Activated T-cell treated with anti-CD3 and anti-CD28 coated beads, Interleukin-2, amount 50 U/mL, for 72 hours (primary cell): Measurements from ENCODE around the gene PHF21B. TPM values are rescaled to one million over a fixed set of nuclear protein-coding genes. Genes with fewer than 3 reads are reported as not detected.
"Not testable (repeated sequence)": the region's sequence is repeated elsewhere in the genome, so short reads cannot be mapped to it uniquely, and the experiment has no call there.

Experiments
- ATAC-seq, 2 donors: fragments of 150-1000 bp; cut with Tn5 transposase; replicated peaks in 1 of 2; 2 replicates each; pipeline ENCODE4 v1.10.0; 2021; ENCODE audit warnings: moderate library complexity in 2 of 2, mild to moderate bottlenecking in 1 of 2
- DNase-seq, 2 donors: peaks; one replicate each; pipeline ENCODE4 v3.0.0; 2021 to 2022; ENCODE audit warnings: mixed read lengths in 1 of 2
- H3K27ac Mint-ChIP-seq: one replicate; pipeline ENCODE4 v1.8.0; 2022; ENCODE audit warnings: mild to moderate bottlenecking, moderate library complexity, mixed read lengths
- H3K27me3 Mint-ChIP-seq: one replicate; pipeline ENCODE4 v1.8.0; 2022; ENCODE audit warnings: low read depth, mixed read lengths
- H3K36me3 Mint-ChIP-seq, 2 donors: one replicate each; pipeline ENCODE4 v1.8.0; 2022; ENCODE audit warnings: mixed read lengths in 2 of 2, mild to moderate bottlenecking in 1 of 2; ENCODE audit not compliant: insufficient read depth in 2 of 2
- H3K4me1 Mint-ChIP-seq: one replicate; pipeline ENCODE4 v1.8.0; 2022; ENCODE audit warnings: low read depth, mixed read lengths
- H3K4me3 Mint-ChIP-seq, 2 donors: one replicate each; pipeline ENCODE4 v1.8.0; 2022; ENCODE audit warnings: mild to moderate bottlenecking in 2 of 2, mixed read lengths in 2 of 2, moderate library complexity in 2 of 2
- H3K9me3 Mint-ChIP-seq, 2 donors: one replicate each; pipeline ENCODE4 v1.8.0; 2022; ENCODE audit warnings: mixed read lengths in 2 of 2
- total RNA-seq, 2 donors: library from RNA; stranded (reverse); gene quantifications; one replicate each; pipeline ENCODE4 v1.2.3, GENCODE V29; 2022

Gene PHF21B
- total RNA-seq, 2 donors from 2014 or later = 0.72 to 0.83 TPM

DNA sequence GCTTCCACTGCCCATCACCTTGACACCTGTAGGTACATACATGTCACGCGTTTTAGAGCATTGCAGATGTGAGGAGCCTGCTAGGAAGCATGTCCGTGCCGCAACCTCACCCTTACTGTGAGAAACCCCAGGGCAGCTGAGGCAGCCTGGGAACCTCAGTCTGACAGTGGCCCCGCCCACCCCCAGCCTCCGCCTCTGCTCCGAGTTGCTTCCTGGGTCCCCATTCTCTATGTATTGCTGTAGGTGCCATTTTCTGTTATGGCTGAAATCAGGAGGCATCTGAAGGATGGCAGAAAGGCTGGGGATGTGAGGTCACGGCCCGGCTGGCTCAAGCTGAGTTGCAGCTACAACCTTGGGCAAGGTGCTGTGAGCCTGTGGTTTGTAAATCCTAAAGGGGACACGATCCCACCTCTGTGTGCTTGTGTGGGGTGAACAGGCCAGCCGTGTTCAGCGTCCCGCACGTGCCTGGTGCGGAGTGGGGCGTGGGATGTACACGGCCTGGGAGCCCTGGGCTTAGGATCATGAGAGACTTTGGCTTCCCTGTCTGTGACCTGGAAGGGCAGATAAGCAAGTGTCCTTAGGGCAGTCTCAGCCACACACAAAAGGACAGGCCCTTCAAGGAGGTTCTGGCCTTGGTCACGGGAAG is 102.7 kb downstream of the PHF21B start:
- no peaks in the 10 kb centered on the region for H3K4me1 Mint-ChIP-seq
- DNase-seq (no peak), ATAC-seq (no peak)
- peaks cover 4 to 5% of the 10 kb centered on the region in 2 donors for H3K36me3 Mint-ChIP-seq
- no peak overlapping the region for H3K27ac Mint-ChIP-seq
- no peak overlapping the region for H3K4me3 Mint-ChIP-seq
- peaks cover 37% of the 10 kb centered on the region for H3K27me3 Mint-ChIP-seq
- peaks cover 11 to 14% of the 10 kb centered on the region in 2 donors for H3K9me3 Mint-ChIP-seq

- no peak for ATAC-seq
- DNase-seq = no peak
- Mint-ChIP-seq H3K9me3 (peaks cover 10 to 19% of the 10 kb centered on the region in 2 donors), H3K4me1 (no peaks in the 10 kb centered on the region), H3K27me3 (peaks cover 37% of the 10 kb centered on the region), H3K4me3 (no peak overlapping the region), H3K27ac (no peak overlapping the region), H3K36me3 (peaks cover 4 to 9% of the 10 kb centered on the region in 2 donors)
Observed at GRCh38 chr22:44906248-44906936, 103.4 kb downstream of the PHF21B start.

DNA sequence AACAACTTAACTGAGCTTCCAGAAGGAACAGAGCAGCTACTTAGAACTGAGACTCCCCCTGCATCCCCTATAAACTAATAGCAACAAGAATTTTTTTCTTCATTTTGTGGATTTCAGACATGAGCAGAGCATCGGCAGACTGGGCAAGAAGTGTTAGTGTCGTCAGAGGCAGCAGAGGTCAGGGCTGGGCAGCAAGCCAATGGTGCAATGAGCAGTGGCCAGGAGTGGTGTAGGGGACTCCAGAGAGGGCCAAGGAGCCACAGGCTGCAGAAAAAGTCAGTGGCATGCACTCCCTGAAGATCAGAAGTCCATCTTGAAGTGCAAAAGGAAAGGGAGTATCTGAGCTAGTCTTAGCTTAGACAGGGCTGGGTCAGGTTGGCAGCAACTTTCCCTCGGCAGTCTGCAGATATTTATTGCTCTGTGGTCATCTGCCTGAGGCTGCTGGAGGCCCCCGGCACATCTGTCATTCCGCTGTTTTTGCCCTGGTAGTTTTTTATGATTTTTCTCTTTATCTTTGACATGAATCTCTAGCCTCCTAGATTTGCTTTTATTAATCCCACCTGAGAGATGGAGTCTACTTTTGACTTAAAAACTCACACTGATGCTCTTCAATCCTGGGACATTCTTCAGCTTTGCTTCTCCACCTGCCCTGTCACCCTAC is 105.2 kb downstream of the PHF21B start:
- Mint-ChIP-seq H3K27me3 (peaks cover 30% of the 10 kb centered on the region), H3K36me3 (peaks cover 4 to 11% of the 10 kb centered on the region in 2 donors)

DNA sequence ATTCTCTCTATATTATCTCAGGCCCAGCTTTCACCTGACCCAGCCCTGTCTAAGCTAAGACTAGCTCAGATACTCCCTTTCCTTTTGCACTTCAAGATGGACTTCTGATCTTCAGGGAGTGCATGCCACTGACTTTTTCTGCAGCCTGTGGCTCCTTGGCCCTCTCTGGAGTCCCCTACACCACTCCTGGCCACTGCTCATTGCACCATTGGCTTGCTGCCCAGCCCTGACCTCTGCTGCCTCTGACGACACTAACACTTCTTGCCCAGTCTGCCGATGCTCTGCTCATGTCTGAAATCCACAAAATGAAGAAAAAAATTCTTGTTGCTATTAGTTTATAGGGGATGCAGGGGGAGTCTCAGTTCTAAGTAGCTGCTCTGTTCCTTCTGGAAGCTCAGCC is 106.6 kb downstream of the PHF21B start:
- not testable (repeated sequence) for H3K27ac Mint-ChIP-seq, H3K4me3 Mint-ChIP-seq, DNase-seq, H3K4me1 Mint-ChIP-seq, ATAC-seq
- peaks cover 4 to 11% of the 10 kb centered on the region in 2 donors for H3K36me3 Mint-ChIP-seq
- H3K27me3 Mint-ChIP-seq = peaks cover 30% of the 10 kb centered on the region
- H3K9me3 Mint-ChIP-seq = peaks cover 5 to 12% of the 10 kb centered on the region in 2 donors

More for the DNA sequence above, 105.2 kb downstream of the PHF21B start:
- not testable (repeated sequence) for H3K27ac Mint-ChIP-seq, DNase-seq, H3K4me1 Mint-ChIP-seq, ATAC-seq, H3K4me3 Mint-ChIP-seq
- peaks cover 5 to 12% of the 10 kb centered on the region in 2 donors for H3K9me3 Mint-ChIP-seq

- Mint-ChIP-seq H3K27me3 (peaks cover 24% of the 10 kb centered on the region), H3K27ac (no peak overlapping the region), H3K9me3 (peaks cover 5 to 12% of the 10 kb centered on the region in 2 donors), H3K36me3 (peaks cover 4 to 11% of the 10 kb centered on the region in 2 donors), H3K4me3 (no peak overlapping the region), H3K4me1 (no peaks in the 10 kb centered on the region)
- ATAC-seq = no peak
- DNase-seq = no peak
Observed at GRCh38 chr22:44901301-44901700, 108.5 kb downstream of the PHF21B start.

DNA sequence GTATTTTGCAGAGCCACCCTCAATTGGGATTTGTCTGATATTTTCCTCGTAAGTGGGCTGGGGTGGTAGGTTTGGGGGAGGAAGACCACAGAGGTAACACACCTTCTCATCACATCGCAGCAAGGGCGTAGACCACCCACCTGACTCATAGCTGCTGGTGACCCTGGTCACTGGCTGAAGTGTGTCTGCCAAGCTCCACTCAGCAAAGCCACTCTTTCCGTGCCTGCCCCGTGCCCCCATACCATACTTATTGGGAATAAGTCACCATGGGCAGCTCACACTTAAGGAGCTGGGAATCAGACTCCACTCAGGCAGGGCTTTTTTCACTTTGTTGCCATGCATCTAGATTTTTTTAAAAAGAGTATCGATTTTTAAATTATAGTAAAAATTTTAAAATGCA is 111.6 kb downstream of the PHF21B start:
- no peaks in the 10 kb centered on the region for H3K4me1 Mint-ChIP-seq
- peaks cover 5 to 8% of the 10 kb centered on the region in 2 donors for H3K9me3 Mint-ChIP-seq
- ATAC-seq = no peak
- DNase-seq = no peak
- H3K36me3 Mint-ChIP-seq = peaks cover 4 to 11% of the 10 kb centered on the region in 2 donors
- H3K27me3 Mint-ChIP-seq = peaks cover 7% of the 10 kb centered on the region
- H3K27ac Mint-ChIP-seq = no peak overlapping the region
- no peak overlapping the region for H3K4me3 Mint-ChIP-seq

DNA sequence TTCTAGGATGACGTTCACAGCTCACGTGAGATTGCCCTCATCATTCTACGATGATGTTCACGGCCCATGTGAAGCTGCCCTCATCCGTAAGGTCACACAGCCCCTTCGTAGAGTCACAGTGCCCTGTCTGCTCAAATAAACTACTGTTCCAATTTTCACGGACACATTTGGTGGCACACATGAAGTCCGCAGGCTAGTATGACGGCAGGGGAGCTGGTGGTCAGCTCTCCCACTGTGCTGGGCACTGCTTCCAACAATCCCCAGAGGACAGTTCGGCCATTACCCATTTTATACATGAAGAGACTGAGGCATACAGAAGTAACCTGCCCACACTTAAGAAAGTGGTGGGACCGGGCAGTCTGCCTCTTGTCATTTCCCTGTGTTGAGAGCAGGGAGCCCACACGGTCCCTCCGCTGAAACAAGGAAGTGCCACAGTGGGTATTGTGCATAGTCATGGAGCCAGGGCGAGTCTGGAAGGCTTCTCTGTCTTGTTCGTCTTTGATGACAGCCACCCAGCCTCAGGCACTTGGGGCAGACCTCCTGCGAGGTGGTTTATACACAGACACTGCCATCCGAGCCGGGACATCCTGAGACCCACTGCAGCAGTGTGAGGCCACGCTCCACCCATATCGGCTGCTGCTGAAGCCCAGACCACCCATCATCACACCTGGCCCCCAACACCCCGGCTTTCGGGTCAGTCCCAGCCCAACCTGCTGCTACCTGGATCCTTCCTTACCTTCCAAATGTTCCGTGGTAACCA is 114.3 kb downstream of the PHF21B start:
- H3K4me1 Mint-ChIP-seq = no peaks in the 10 kb centered on the region
- H3K9me3 Mint-ChIP-seq = peaks cover 0 to 2% of the 10 kb centered on the region in 2 donors
- DNase-seq = no peak
- no peaks in the 10 kb centered on the region for H3K27me3 Mint-ChIP-seq
- H3K27ac Mint-ChIP-seq = no peak overlapping the region
- ATAC-seq = no peak
- no peaks in the 10 kb centered on the region for H3K36me3 Mint-ChIP-seq
- no peak overlapping the region for H3K4me3 Mint-ChIP-seq

DNA sequence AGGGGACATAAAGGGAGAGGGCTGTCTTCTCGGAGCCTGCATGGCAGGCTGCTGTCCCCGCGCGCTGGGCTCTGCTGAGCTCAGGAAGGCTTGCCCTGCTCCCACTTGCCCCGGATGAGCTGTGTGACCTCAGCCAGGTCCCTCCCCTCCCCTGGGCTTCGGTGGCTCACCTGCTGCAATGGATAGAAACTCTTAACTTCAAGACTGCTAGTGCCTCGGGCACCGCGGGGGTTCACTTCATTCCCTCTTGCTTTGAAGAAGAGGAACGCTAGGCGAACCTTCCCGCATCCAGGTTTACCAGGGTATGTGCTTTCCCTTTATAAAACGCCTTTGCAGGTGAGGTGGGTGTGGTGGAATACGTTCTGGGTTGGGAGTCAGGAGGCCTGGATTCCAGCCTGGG is 115.0 kb downstream of the PHF21B start:
- DNase-seq (no peak), ATAC-seq (no peak)
- H3K27me3 Mint-ChIP-seq = no peaks in the 10 kb centered on the region
- H3K9me3 Mint-ChIP-seq = no peaks in the 10 kb centered on the region
- H3K4me3 Mint-ChIP-seq = no peak overlapping the region
- no peaks in the 10 kb centered on the region for H3K36me3 Mint-ChIP-seq
- no peak overlapping the region for H3K27ac Mint-ChIP-seq
- H3K4me1 Mint-ChIP-seq = no peaks in the 10 kb centered on the region

GRCh38 chr22:44894321-44894720 is 115.5 kb downstream of the PHF21B start:
- no peak for ATAC-seq
- no peaks in the 10 kb centered on the region for H3K36me3 Mint-ChIP-seq

GRCh38 chr22:44893731-44894080 is 116.1 kb downstream of the PHF21B start:
- DNase-seq = no peak
- Mint-ChIP-seq H3K27ac (no peak overlapping the region), H3K9me3 (no peaks in the 10 kb centered on the region), H3K4me1 (no peaks in the 10 kb centered on the region), H3K36me3 (no peaks in the 10 kb centered on the region), H3K4me3 (no peak overlapping the region), H3K27me3 (no peaks in the 10 kb centered on the region)
- ATAC-seq = no peak

More at GRCh38 chr22:44894321-44894720, 115.5 kb downstream of the PHF21B start:
- no peak overlapping the region for H3K27ac Mint-ChIP-seq
- no peak overlapping the region for H3K4me3 Mint-ChIP-seq
- no peak for DNase-seq
- no peaks in the 10 kb centered on the region for H3K4me1 Mint-ChIP-seq
- no peaks in the 10 kb centered on the region for H3K27me3 Mint-ChIP-seq
- no peaks in the 10 kb centered on the region for H3K9me3 Mint-ChIP-seq

GRCh38 chr22:44892803-44893730 is 116.7 kb downstream of the PHF21B start:
- Mint-ChIP-seq H3K27me3 (no peaks in the 10 kb centered on the region), H3K27ac (no peak overlapping the region), H3K4me3 (no peak overlapping the region), H3K36me3 (no peaks in the 10 kb centered on the region), H3K4me1 (no peaks in the 10 kb centered on the region), H3K9me3 (no peaks in the 10 kb centered on the region)
- ATAC-seq (no peak), DNase-seq (no peak)

- ATAC-seq = no peak
- Mint-ChIP-seq H3K4me1 (no peaks in the 10 kb centered on the region), H3K36me3 (no peaks in the 10 kb centered on the region), H3K9me3 (no peaks in the 10 kb centered on the region), H3K27ac (no peak overlapping the region), H3K27me3 (no peaks in the 10 kb centered on the region), H3K4me3 (no peak overlapping the region)
- DNase-seq = no peak
Observed at GRCh38 chr22:44892243-44892642, 117.6 kb downstream of the PHF21B start.
